ENCODE data around the gene GLP2R. TPM values are rescaled to one million over a fixed set of nuclear protein-coding genes. Genes with fewer than 3 reads are reported as not detected.

The GLP2R gene
- total and polyA plus RNA-seq, 2 experiments from 2014 or later: not detected

DNA sequence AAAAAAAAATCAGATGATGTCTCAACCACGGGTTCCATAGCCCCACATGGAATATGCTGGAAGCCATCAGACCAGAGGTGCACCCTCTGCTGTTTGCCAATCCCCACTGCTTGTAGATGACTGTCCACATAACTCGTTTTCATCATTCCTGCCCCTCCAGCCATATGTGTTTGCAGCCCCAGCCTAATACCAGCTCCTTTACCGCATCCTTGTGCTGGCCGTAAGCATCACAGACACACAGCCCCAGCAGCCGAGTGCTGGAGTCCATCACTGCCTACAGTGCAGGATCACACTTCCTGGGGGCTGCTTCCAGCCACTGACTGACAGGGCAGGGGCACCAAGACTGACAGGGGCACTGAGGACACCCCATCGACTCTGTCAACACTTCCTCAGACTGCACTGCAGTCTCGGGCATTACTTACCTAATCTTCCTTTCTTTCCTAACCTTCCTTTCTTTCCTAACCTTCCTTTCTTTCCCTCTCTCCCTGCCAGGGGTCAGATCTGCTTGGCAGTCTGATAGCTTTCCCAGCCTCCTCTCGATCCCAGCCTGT lies 74.4 kb downstream of the GLP2R start:
- DNase-seq: peak; percentile 29
- H3K4me2 ChIP-seq (ENCODE audit: unreplicated experiment): peak overlapping the region; percentile 86
- 43 to 48% methylated on average over 7 to 8 of the region's 8 CpGs for WGBS, 2 experiments (ENCODE audit: low coverage in 1 of 2, low lambda C conversion rate in 2 of 2, missing lambda C conversion rate in 2 of 2)
- peaks cover 19% of the 10 kb centered on the region for H3K4me1 ChIP-seq (ENCODE audit: insufficient read depth)
- no peaks in the 10 kb centered on the region for H3K9me2 ChIP-seq (ENCODE audit: insufficient read depth)
- no peaks in the 10 kb centered on the region for H4K20me1 ChIP-seq (ENCODE audit: insufficient read depth)
- peaks cover 12% of the 10 kb centered on the region for H3F3A ChIP-seq (ENCODE audit: insufficient read depth)
- 0 out of 2 replicates have a peak overlapping the region, but pooled peaks have one; percentile 33 for H3K9ac ChIP-seq
- in situ Hi-C loops (cut with MboI): no loop called here
- peak overlapping the region; percentile 50; the same call in 1 of the 2 replicates for H3K27ac ChIP-seq
- H3K27me3 ChIP-seq (replicated peaks; ENCODE audit: insufficient read depth): no peaks in the 10 kb centered on the region
- H3K4me3 ChIP-seq: 0 out of 2 replicates have a peak overlapping the region, but pooled peaks have one; percentile 59
- no peaks in the 10 kb centered on the region for H3K36me3 ChIP-seq (ENCODE audit: low read depth)
- no peaks in the 10 kb centered on the region for H3K9me3 ChIP-seq (ENCODE audit: low read depth)
- peak overlapping the region; percentile 72; the same call in 1 of the 2 replicates for H2AFZ ChIP-seq
- no peaks in the 10 kb centered on the region for H3K79me2 ChIP-seq (ENCODE audit: insufficient read depth)
- TF ChIP-seq EZH2 (IDR thresholded peaks at IDR 0.05; ENCODE audit: insufficient read depth, poor library complexity, severe bottlenecking) (no peak), EZH2phosphoT487 (IDR thresholded peaks at IDR 0.05; ENCODE audit: insufficient read depth, low read depth) (no peak)

DNA sequence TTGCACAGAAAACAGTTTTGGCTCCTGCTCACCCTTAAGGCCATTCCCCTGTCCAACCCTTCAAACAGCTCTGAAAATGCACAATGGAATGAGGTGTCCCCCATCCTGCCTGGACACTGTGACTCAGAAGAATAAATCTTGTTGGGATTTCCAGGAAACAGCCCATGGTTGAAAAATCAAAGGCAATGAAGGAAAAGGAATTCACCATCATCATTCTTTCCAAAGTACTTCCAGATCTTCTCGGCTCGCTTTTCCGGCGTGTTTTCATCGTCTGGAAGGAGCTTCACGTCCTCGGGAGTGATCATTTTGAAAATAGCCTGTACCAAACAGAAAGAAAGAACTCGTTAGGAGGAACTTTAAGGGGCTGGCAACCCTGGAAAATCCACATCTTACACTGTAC lies 75.1 kb downstream of the GLP2R start:
- Histone ChIP-seq H2AFZ (peak overlapping the region; percentile 72), H3K4me3 (peak overlapping the region; percentile 59), H3K4me2 (ENCODE audit: unreplicated experiment) (peak overlapping the region; percentile 86), H3K9ac (peak overlapping the region; percentile 33; the same call in 1 of the 2 replicates), H3K9me2 (ENCODE audit: insufficient read depth) (no peaks in the 10 kb centered on the region), H3K36me3 (ENCODE audit: low read depth) (no peaks in the 10 kb centered on the region), H3F3A (ENCODE audit: insufficient read depth) (peaks cover 12% of the 10 kb centered on the region), H3K27ac (peak overlapping the region; percentile 50), H3K9me3 (ENCODE audit: low read depth) (no peaks in the 10 kb centered on the region), H4K20me1 (ENCODE audit: insufficient read depth) (no peaks in the 10 kb centered on the region), H3K79me2 (ENCODE audit: insufficient read depth) (no peaks in the 10 kb centered on the region), H3K4me1 (ENCODE audit: insufficient read depth) (peaks cover 19% of the 10 kb centered on the region), H3K27me3 (replicated peaks; ENCODE audit: insufficient read depth) (no peaks in the 10 kb centered on the region)
- in situ Hi-C loops (cut with MboI): no loop called here
- DNase-seq: peak; percentile 80
- TF ChIP-seq EZH2 (IDR thresholded peaks at IDR 0.05; ENCODE audit: insufficient read depth, poor library complexity, severe bottlenecking): no peak
- no peak for TF ChIP-seq EZH2phosphoT487 (IDR thresholded peaks at IDR 0.05; ENCODE audit: insufficient read depth, low read depth)
- whole genome bisulfite sequencing, 2 experiments (ENCODE audit: low coverage in 1 of 2, low lambda C conversion rate in 2 of 2, missing lambda C conversion rate in 2 of 2): 0 to 1% methylated on average over 8 of the region's 8 CpGs

DNA sequence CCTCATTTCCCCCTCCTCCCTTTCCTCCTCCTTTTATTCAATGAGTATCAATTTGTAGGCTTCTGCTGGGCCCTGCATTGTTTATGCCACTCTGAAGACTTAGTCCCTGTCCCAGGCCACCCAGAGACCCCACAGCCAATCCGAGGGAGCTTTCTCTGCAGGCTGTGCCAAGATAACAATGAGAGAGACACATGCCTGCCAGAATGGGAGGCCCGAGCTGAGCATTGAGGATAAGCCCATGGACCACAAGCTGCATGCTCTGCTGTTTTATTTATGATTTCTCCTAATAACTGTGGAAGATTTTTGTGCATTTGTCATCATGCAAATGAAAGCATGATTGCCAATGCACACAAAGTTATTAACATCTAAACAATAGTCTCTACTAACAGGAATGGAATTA lies 76.4 kb downstream of the GLP2R start:
- in situ Hi-C loops (cut with MboI): no loop called here
- H3K9me2 ChIP-seq (ENCODE audit: insufficient read depth): no peaks in the 10 kb centered on the region
- H3K27ac ChIP-seq: no peak overlapping the region
- H3K36me3 ChIP-seq (ENCODE audit: low read depth): no peaks in the 10 kb centered on the region
- 9 to 35% methylated on average over 2 of the region's 2 CpGs for WGBS, 2 experiments (ENCODE audit: low coverage in 1 of 2, low lambda C conversion rate in 2 of 2, missing lambda C conversion rate in 2 of 2)
- peaks cover 19% of the 10 kb centered on the region for H3K4me1 ChIP-seq (ENCODE audit: insufficient read depth)
- peaks cover 12% of the 10 kb centered on the region for H3F3A ChIP-seq (ENCODE audit: insufficient read depth)
- H2AFZ ChIP-seq: no peak overlapping the region
- no peak overlapping the region for H3K9ac ChIP-seq
- no peak overlapping the region for H3K4me2 ChIP-seq (ENCODE audit: unreplicated experiment)
- TF ChIP-seq EZH2 (IDR thresholded peaks at IDR 0.05; ENCODE audit: insufficient read depth, poor library complexity, severe bottlenecking) (no peak), EZH2phosphoT487 (IDR thresholded peaks at IDR 0.05; ENCODE audit: insufficient read depth, low read depth) (no peak)
- no peaks in the 10 kb centered on the region for H4K20me1 ChIP-seq (ENCODE audit: insufficient read depth)
- DNase-seq: no peak
- no peak overlapping the region for H3K4me3 ChIP-seq
- H3K79me2 ChIP-seq (ENCODE audit: insufficient read depth): no peaks in the 10 kb centered on the region
- no peaks in the 10 kb centered on the region for H3K27me3 ChIP-seq (replicated peaks; ENCODE audit: insufficient read depth)
- no peaks in the 10 kb centered on the region for H3K9me3 ChIP-seq (ENCODE audit: low read depth)

DNA sequence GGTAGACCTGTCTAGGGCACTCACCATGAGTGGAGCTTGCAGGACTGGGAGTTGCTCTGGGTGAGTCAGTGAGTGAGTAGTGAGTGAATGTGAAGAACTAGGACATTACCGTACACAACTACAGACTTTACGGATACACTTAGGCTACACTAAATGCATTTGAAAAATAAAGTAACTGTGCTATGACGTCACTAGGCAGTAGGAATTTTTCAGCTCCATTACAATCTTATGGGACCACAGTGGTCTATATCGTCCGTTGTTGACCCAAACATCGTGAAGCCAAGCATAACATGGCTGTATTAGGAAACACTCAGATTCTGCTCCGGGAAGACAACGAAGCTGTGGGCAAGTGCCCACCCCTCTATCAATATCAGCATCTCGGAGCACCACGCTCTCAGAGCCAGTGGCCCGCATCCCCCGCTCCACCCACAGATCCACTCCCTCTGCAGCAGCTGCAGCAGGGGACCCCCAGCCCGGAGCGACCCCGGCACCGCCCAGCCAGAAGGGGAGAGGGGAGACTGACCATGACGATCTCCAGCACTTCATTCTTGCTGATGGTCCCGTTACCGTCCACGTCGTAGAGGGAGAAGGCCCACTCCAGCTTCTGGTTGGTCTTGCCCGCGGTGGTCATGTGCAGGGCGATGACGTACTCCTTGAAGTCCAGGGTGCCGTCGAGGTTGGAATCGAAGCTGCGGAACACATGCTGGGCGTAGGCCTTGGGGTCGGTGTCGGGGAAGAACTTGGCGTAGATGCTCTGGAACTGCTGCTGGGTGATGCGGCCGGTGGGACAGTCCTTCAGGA lies 78.8 kb downstream of the GLP2R start:
- Histone ChIP-seq H3K4me3 (no peak overlapping the region), H3K79me2 (ENCODE audit: insufficient read depth) (no peaks in the 10 kb centered on the region), H3K4me2 (ENCODE audit: unreplicated experiment) (no peak overlapping the region), H3K36me3 (ENCODE audit: low read depth) (no peaks in the 10 kb centered on the region), H3K27me3 (replicated peaks; ENCODE audit: insufficient read depth) (no peaks in the 10 kb centered on the region), H3K9ac (no peak overlapping the region), H4K20me1 (ENCODE audit: insufficient read depth) (no peaks in the 10 kb centered on the region), H3K4me1 (ENCODE audit: insufficient read depth) (peaks cover 19% of the 10 kb centered on the region), H3K27ac (no peak overlapping the region), H3K9me3 (ENCODE audit: low read depth) (no peaks in the 10 kb centered on the region), H2AFZ (no peak overlapping the region), H3K9me2 (ENCODE audit: insufficient read depth) (no peaks in the 10 kb centered on the region), H3F3A (ENCODE audit: insufficient read depth) (peaks cover 12% of the 10 kb centered on the region)
- DNase-seq: no peak
- in situ Hi-C loops (cut with MboI): no loop called here
- TF ChIP-seq EZH2 (IDR thresholded peaks at IDR 0.05; ENCODE audit: insufficient read depth, poor library complexity, severe bottlenecking): no peak
- 94 to 96% methylated on average over 33 to 35 of the region's 35 CpGs for WGBS, 2 experiments (ENCODE audit: low coverage in 1 of 2, low lambda C conversion rate in 2 of 2, missing lambda C conversion rate in 2 of 2)

Data from GM23248 (cell line).